ENCODE results near the gene CPZ. TPM values are rescaled to one million over a fixed set of nuclear protein-coding genes. Genes with fewer than 3 reads are reported as not detected.

Gene CPZ
- total RNA-seq (2014; rRNA removed): 2.8 and 4.1 TPM in 2 replicates
- polyA plus RNA-seq (2012): 6.1 TPM

GRCh38 chr4:8592366-8593263, at the start of gene CPZ:
TSS of gene CPZ (plus strand) at chr4:8592765. CDS start at chr4:8592834, 69 bp downstream.
- DNase-seq (ENCODE audit: low read depth): peak; percentile 11

DNA sequence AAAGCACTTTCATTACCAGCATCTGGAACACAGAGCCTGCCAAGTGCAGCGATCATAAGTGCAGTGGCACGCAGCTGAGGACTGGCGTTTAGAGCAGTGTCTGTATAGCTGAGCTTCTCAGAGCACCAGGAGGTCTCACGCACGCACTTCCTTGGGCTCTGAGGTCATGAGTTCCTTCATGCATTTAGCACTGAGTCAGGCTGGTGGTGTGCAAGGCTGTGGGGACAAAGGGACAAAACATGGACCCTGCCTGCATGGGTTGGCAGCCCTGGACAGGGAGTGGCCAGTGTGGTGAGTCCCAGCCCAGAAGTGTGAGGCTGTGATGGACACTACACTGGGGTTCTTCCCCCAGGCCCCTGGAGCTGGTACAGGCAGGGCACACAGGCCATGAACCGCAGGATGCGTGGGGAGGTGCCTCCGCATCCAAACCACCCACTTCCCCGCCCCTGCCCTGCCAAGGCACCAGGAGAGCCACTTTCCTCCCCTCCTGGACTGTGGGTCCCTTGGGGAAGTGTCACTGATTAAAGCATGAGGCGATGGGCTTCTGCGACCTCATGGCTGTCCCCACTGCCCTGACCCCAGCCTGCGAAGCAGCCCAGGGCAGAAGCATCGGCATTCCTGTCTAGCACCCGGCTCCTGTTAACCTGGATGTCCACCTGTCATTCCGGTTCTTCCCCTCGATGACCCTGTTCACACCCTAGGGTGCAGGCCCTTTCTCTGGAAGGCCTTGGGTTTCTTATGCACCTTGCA, 49.6 kb upstream of the CPZ start:
- DNase-seq (ENCODE audit: low read depth): no peak

DNA sequence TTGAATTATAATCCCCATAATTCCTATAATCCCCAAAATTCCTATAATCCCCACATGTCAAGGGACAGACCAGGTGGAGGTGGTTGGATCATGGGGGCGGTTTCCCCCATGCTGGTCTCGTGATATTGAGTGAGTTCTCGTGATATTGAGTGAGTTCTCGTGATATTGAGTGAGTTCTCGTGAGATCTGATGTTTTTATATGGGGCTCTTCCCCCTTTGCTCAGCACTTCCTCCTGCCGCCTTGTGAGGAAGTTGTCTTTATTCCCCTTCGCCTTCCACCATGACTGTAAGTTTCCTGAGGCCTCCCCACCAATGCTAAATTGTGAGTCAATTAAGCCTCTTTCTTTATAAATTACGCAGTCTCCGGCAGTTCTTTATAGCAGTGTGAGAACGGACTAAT, 48.9 kb upstream of the CPZ start:
- no peak for DNase-seq (ENCODE audit: low read depth)

GRCh38 chr4:8544282-8544681, 48.3 kb upstream of the CPZ start:
- DNase-seq (ENCODE audit: low read depth): no peak

GRCh38 chr4:8544741-8545438, 47.7 kb upstream of the CPZ start:
- DNase-seq (ENCODE audit: low read depth): peak; percentile 90

- DNase-seq (ENCODE audit: low read depth): no peak
Observed at GRCh38 chr4:8545439-8545765, 47.2 kb upstream of the CPZ start.

- DNase-seq (ENCODE audit: low read depth): no peak
Observed at GRCh38 chr4:8546766-8547107, 45.8 kb upstream of the CPZ start.

DNA sequence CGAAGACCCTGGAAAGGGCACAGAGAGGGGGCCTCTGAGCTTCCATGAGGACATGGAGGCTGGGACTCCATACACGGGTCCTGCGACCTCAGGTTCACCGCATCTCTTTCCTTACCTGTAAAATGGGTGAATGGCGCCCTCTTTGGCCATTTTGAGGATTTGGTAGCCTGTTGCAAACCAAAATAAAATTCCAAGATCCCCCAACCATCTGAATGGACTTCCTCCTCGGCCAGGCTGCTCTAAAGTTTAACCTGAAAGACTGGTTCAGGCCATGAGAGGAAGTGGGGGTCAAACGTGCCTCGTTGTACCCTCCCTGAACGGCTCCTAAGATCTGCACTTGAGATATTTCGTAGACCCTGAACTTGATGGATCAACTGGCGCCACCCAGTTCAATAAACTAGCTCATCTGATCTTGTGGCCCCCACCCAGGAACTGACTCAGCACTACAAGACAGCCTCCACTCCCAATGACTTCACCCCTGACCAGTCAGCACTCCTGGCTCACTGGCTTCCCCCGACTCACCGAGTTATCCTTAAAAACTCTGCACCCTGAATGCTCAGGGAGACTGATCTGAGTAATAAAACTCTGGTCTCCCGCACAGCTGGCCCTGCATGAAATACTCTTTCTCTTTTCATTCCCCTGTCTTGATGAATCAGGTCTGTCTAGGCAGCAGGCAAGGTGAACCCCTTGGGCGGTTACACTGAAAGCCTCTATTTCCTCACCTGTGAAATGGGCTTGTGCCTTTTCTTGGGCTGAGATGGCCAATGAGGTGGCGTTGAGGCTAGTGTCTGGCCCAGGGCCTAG, 45.3 kb upstream of the CPZ start:
- DNase-seq (ENCODE audit: low read depth): peak; percentile 63

GRCh38 chr4:8547912-8548730, 44.4 kb upstream of the CPZ start:
- no peak for DNase-seq (ENCODE audit: low read depth)

GRCh38 chr4:8548731-8549351, 43.7 kb upstream of the CPZ start:
- no peak for DNase-seq (ENCODE audit: low read depth)

GRCh38 chr4:8549352-8549931, 43.1 kb upstream of the CPZ start:
- no peak for DNase-seq (ENCODE audit: low read depth)

GRCh38 chr4:8550691-8551090, 41.9 kb upstream of the CPZ start:
- DNase-seq (ENCODE audit: low read depth): no peak

GRCh38 chr4:8552024-8552423, 40.5 kb upstream of the CPZ start:
- DNase-seq (ENCODE audit: low read depth): no peak

DNA sequence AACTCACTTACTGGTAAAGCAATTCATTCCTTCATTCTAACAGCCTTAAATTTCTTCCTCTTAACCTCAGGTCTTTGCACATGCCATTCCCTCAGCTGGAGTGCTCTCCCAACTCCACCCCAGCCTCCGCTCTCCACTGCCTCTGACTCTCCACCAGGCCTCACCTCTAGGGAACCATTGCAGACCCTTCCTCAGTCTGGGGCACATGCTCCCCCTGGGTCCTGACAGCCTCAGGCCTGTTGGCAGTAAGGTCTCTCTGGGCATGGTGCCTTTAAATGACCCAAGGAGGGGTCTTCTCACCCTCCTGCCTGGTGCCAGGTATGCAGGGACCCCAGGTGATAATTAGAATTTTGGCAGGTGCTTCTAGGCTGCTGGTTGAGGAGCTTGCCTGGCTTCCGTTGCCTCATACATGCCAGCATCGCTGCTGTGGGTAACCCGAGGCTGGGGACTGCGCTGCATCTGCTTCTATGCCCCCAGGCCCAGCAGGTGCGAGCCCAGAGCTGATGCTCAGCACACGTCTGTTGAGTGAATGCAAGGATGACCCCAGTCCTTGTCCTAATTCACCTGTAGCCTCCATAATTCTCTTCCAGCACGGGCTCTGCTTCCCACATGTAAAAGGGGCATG, 39.9 kb upstream of the CPZ start:
- DNase-seq (ENCODE audit: low read depth): no peak

DNA sequence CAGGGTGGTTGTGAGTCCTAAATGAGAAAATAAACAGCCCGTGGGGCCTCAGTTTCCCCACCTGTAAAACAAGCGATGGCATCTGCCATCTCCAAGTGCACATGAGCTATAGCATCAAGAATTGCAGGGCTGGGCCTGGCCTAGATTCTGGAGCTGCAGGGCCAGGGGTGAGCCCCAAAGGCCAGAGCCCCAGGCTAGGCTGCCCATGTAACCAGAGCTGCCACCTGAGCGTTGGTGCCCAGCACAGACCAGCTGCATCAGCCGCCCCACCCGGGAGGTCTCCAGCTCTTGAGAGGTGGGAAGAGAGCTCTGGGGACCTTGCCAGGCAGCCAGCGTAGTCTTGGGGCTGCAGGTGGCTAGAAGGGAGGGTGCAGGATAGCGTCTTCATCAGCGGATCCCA, 39.3 kb upstream of the CPZ start:
- DNase-seq (ENCODE audit: low read depth): no peak

GRCh38 chr4:8553991-8554405, 38.6 kb upstream of the CPZ start:
- DNase-seq (ENCODE audit: low read depth): no peak

DNA sequence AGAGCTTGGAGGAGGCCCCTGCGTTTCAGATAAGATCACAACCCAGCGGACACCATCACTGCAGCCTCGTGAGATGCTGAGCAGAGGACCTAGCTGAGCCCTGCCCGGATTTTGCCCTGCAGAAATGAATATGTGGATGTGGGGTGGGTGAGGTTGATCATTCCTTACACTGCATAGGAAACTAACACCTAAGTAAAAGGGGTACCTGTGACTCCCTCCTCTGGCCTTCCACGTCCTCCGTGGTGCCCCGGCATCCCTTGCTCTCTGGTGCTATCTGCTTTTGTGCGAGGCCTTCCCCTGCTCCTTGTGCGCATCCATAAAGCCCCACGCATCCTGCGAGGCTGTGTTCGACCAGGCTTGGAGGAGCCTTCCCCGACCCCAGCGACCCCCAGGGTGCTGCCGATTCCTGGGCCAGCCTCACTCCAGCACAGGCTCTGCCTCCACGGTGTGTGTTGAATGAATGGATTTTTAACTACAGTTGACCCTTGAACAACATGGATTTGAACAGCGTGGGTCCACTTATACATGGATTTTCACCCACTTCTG, 37.9 kb upstream of the CPZ start:
- DNase-seq (ENCODE audit: low read depth): no peak

DNA sequence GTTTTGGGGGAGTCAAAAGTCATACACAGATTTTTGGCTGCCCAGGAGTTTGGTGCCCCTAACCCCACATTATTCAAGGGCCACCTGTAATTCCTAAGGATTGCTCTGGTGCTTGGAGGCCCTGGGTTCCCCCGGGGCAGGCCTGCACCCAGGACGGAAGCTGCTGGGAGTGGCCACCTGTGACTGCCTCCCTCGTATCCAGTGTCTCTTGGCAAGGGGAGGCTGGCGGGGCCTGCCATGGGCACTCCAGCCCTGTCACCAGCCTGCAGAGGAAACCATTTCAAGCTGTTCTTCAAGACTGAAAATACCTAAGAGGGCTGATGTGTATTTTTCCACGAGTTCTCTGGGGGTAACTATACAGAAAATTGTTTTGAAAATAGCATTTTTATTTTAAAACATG, 36.8 kb upstream of the CPZ start:
- no peak for DNase-seq (ENCODE audit: low read depth)

Data from LHCN-M2 (cell line).